ENCODE measurements around the gene MRGPRG. TPM values are rescaled to one million over a fixed set of nuclear protein-coding genes. Genes with fewer than 3 reads are reported as not detected.

Gene MRGPRG
- total RNA-seq, 1 experiment from 2014 or later = not detected

DNA sequence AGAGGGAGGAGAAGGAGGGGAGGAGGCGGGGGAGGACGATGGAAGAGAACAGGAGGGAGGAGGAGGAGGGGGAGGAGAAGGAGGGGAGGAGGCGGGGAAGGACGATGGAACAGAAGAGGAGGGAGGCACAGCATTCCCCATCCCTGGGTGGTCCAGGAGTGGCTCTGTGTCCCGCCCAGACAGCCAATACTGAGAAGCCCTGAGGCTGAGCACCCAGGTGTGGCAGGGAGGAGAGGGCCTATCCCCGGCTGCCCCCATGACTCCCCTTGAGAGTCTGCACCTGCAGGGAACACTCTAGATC, 12.9 kb upstream of the MRGPRG start:
- Histone ChIP-seq H3K4me3 (no peak overlapping the region), H3K27me3 (ENCODE audit: insufficient read depth, low read depth) (peaks cover 36% of the 10 kb centered on the region), H3K79me2 (ENCODE audit: low read depth) (no peaks in the 10 kb centered on the region), H3K4me2 (no peak overlapping the region), H3K4me1 (replicated peaks; ENCODE audit: insufficient read depth) (no peaks in the 10 kb centered on the region), H2AFZ (no peak overlapping the region), H3F3A (ENCODE audit: insufficient read depth, low read depth) (no peaks in the 10 kb centered on the region), H3K27ac (no peak overlapping the region), H4K20me1 (ENCODE audit: insufficient read depth) (no peaks in the 10 kb centered on the region), H3K36me3 (ENCODE audit: low read depth) (no peaks in the 10 kb centered on the region), H3K9me3 (ENCODE audit: insufficient read depth, low read depth) (no peaks in the 10 kb centered on the region), H3K9me2 (ENCODE audit: insufficient read depth) (no peaks in the 10 kb centered on the region)
- no TSS peak for BruUV-seq (replicated peaks)
- POLR2A ChIA-PET (ENCODE audit: unreplicated experiment) = no interaction called here
- DNase-seq = no peak
- TF ChIP-seq EZH2 (IDR thresholded peaks at IDR 0.05; ENCODE audit: low read depth) = no peak
- TF ChIP-seq, protein P1, sequence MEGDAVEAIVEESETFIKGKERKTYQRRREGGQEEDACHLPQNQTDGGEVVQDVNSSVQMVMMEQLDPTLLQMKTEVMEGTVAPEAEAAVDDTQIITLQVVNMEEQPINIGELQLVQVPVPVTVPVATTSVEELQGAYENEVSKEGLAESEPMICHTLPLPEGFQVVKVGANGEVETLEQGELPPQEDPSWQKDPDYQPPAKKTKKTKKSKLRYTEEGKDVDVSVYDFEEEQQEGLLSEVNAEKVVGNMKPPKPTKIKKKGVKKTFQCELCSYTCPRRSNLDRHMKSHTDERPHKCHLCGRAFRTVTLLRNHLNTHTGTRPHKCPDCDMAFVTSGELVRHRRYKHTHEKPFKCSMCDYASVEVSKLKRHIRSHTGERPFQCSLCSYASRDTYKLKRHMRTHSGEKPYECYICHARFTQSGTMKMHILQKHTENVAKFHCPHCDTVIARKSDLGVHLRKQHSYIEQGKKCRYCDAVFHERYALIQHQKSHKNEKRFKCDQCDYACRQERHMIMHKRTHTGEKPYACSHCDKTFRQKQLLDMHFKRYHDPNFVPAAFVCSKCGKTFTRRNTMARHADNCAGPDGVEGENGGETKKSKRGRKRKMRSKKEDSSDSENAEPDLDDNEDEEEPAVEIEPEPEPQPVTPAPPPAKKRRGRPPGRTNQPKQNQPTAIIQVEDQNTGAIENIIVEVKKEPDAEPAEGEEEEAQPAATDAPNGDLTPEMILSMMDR (conservative IDR thresholded peaks at IDR 0.05) = no peak
- intact Hi-C loops (cut with micrococcal nuclease; ENCODE audit: unreplicated experiment) = no loop called here
- CTCF ChIA-PET = no interaction called here

GRCh38 chr11:3230636-3231549, 12.3 kb upstream of the MRGPRG start:
- Histone ChIP-seq H4K20me1 (ENCODE audit: insufficient read depth) (no peaks in the 10 kb centered on the region), H3F3A (ENCODE audit: insufficient read depth, low read depth) (no peaks in the 10 kb centered on the region), H3K4me1 (replicated peaks; ENCODE audit: insufficient read depth) (no peaks in the 10 kb centered on the region), H3K27ac (no peak overlapping the region), H3K9me3 (ENCODE audit: insufficient read depth, low read depth) (no peaks in the 10 kb centered on the region), H3K4me3 (no peak overlapping the region), H3K79me2 (ENCODE audit: low read depth) (no peaks in the 10 kb centered on the region), H2AFZ (no peak overlapping the region), H3K27me3 (ENCODE audit: insufficient read depth, low read depth) (peaks cover 36% of the 10 kb centered on the region), H3K4me2 (no peak overlapping the region), H3K9me2 (ENCODE audit: insufficient read depth) (no peaks in the 10 kb centered on the region), H3K36me3 (ENCODE audit: low read depth) (no peaks in the 10 kb centered on the region)
- no peak for DNase-seq
- no TSS peak for BruUV-seq (replicated peaks)
- intact Hi-C loops (cut with micrococcal nuclease; ENCODE audit: unreplicated experiment) = no loop called here
- POLR2A ChIA-PET (ENCODE audit: unreplicated experiment) = no interaction called here
- CTCF ChIA-PET = no interaction called here
- TF ChIP-seq, protein P1 (conservative IDR thresholded peaks at IDR 0.05) = no peak
- no peak for TF ChIP-seq EZH2 (IDR thresholded peaks at IDR 0.05; ENCODE audit: low read depth)

DNA sequence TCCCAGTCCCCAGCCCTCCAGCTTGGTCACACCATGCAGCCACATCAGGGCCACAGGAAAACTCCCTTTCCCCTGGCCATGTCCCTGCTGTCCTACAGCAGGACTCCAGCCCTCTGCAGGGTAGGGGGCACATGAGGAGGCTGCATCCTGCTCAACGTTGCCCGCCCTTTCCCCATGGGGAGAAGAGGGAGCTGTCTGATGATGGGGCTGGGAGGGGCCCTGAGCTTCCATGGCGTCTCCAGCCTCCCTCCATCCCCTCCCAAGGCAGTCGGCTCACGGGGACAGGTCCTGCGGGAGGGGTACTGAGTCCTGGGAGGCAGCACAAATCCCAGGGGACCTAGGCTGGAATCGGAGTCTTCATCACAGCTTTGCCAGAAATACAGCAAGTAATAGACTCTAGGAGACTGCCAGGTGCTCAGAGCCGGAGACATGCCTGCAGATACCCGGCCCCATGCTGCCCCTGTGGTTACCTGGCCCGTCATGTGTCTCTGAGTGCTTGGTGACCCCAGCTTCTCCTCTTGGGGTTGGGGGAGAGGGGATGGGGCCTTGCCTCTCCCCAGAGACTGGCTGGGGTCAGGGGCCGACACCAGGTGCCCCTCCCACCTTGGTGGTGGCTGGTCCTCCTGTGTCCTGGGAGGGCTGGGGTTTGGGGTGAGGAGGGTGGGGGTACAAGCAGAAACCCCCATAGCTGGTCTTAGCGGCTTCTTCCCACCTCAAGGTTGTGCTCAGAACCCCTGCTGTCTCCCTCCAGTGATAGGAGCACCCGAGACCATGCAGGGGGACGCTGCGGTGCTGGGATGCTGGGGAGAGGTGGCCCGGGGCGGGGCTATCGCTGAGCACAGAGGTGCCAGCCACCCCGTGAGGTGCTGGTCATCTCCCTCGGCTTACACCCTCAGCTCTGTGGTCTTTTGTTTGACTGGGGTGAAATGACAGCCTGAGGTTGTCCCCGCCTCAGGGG, 11.3 kb upstream of the MRGPRG start:
- no peak for DNase-seq
- Histone ChIP-seq H3K4me2 (no peak overlapping the region), H3K9me2 (ENCODE audit: insufficient read depth) (no peaks in the 10 kb centered on the region), H3K27me3 (ENCODE audit: insufficient read depth, low read depth) (peaks cover 34% of the 10 kb centered on the region), H3K79me2 (ENCODE audit: low read depth) (no peaks in the 10 kb centered on the region), H3K27ac (no peak overlapping the region), H3F3A (ENCODE audit: insufficient read depth, low read depth) (no peaks in the 10 kb centered on the region), H3K4me1 (replicated peaks; ENCODE audit: insufficient read depth) (no peaks in the 10 kb centered on the region), H3K9me3 (ENCODE audit: insufficient read depth, low read depth) (no peaks in the 10 kb centered on the region), H3K36me3 (ENCODE audit: low read depth) (no peaks in the 10 kb centered on the region), H4K20me1 (ENCODE audit: insufficient read depth) (no peaks in the 10 kb centered on the region), H2AFZ (no peak overlapping the region), H3K4me3 (no peak overlapping the region)
- no TSS peak for BruUV-seq (replicated peaks)
- TF ChIP-seq, protein P1 (conservative IDR thresholded peaks at IDR 0.05) = no peak
- no peak for TF ChIP-seq EZH2 (IDR thresholded peaks at IDR 0.05; ENCODE audit: low read depth)
- intact Hi-C loops (cut with micrococcal nuclease; ENCODE audit: unreplicated experiment) = no loop called here
- CTCF ChIA-PET = no interaction called here
- POLR2A ChIA-PET (ENCODE audit: unreplicated experiment) = no interaction called here

Data from PC-9 (cell line).